ENCODE measurements around the gene SLC7A9.

SLC7A9 gene

GRCh38 chr19:32781280-32781679 lies 88.3 kb downstream of the SLC7A9 start:
- Histone ChIP-seq H3K9me3 (ENCODE audit: control insufficient read depth, low read length) (peaks cover 11% of the 10 kb centered on the region), H3K4me3 (ENCODE audit: low read length) (no peak overlapping the region), H3K36me3 (ENCODE audit: control insufficient read depth, insufficient read depth, low read length, severe bottlenecking) (no peaks in the 10 kb centered on the region), H3K9ac (ENCODE audit: low read length) (no peak overlapping the region), H3K27me3 (replicated peaks; ENCODE audit: control insufficient read depth, insufficient read depth, low read length) (no peaks in the 10 kb centered on the region), H3K4me1 (ENCODE audit: control insufficient read depth, insufficient read depth, low read length) (no peaks in the 10 kb centered on the region)
- no peak for DNase-seq (ENCODE audit: low read depth)
